ENCODE measurements around the gene C2orf81. TPM values are rescaled to one million over a fixed set of nuclear protein-coding genes. Genes with fewer than 3 reads are reported as not detected.

Gene C2orf81
- total RNA-seq, 6 experiments from 2014 or later, result 0.53 to 2.3 (median 1.4) TPM

DNA sequence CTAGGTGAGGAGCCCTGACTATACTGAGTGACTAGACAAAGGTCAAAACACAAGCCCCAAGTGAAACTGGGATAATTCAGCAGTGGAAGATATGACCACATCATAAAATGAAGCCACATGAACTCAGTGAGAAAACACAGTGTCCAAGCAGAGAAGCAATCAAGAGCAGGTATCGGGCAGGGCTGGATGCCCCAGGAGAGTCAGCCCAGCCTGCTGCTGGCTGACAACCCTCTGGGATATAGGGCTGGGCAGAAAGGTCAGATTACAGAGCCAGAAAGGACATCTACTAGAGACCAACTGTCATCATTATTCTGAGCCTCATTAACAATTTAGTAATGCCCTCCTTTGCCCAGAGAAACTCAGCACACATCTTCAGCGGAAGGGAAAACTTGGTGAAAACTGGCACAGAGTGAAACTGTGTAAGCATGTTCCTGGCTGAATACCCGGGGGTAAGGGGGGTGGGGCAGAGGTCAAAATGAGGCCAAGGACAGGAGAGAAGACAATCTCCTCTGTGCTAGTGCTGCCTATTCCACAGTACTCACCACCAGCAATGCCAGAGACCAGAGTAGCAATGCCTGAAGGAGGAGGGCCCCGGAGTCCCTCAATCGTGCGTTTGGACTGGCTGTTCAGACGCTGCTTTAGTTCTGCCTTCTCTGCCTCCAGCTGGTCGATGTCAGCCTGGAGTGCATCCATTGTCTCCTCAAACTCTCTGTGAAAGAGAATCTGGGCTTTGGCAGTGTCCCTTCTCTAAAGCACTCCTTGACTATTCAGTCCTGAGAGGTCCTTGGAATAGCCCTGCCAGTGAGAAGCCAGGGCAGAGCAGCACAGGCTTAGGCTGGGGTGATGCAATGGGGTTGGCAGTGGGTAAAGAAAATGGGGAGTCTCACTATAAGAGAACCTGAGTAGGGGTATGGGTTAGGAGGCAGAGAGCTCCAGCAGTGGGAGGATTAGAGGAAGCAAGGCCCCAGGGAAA is 56.6 kb downstream of the C2orf81 start:
- no peak for TF ChIP-seq CTCF (IDR thresholded peaks at IDR 0.05)
- H3K36me3 Mint-ChIP-seq (ENCODE audit: low read depth), result peaks cover 41% of the 10 kb centered on the region
- peaks cover 1% of the 10 kb centered on the region for H3K27me3 Mint-ChIP-seq (ENCODE audit: insufficient read depth)
- DNase-seq, result no peak
- no peaks in the 10 kb centered on the region for H3K4me1 Mint-ChIP-seq (ENCODE audit: low read depth)
- 0 out of 2 replicates have a peak overlapping the region, but pooled peaks have one; percentile 16 for H3K27ac Mint-ChIP-seq
- no peak overlapping the region for H3K4me3 Mint-ChIP-seq
- H3K9me3 Mint-ChIP-seq, result no peaks in the 10 kb centered on the region

Other genes with a start within 250 kb of the C2orf81 start
- gene MOB1A, start 242.7 kb downstream of the C2orf81 start, total RNA-seq (2021; fragmentation: NEBNext Ultra II Directional; extraction: Animal tissue kit (Norgen Biotek cat#: 25700)), result 100 to 1,000 TPM in 5 of 6 experiments, 10 to 100 TPM in 1; 95.4 to 121 (median 112) TPM
- 10 to 100 TPM; 75.3 to 99.6 (median 85.1) TPM for gene MTHFD2, start 223.0 kb downstream of the C2orf81 start, total RNA-seq (2021; fragmentation: NEBNext Ultra II Directional; extraction: Animal tissue kit (Norgen Biotek cat#: 25700))
- gene SLC4A5, start 78.2 kb downstream of the C2orf81 start, total RNA-seq (2021; fragmentation: NEBNext Ultra II Directional; extraction: Animal tissue kit (Norgen Biotek cat#: 25700)), result under 1 TPM in 3 of 6 experiments, not detected in 3; 0.19 to 0.40 (median 0.31) TPM
- gene DCTN1, start 41.3 kb downstream of the C2orf81 start, total RNA-seq (2021; fragmentation: NEBNext Ultra II Directional; extraction: Animal tissue kit (Norgen Biotek cat#: 25700)), result 100 to 1,000 TPM; 222 to 286 (median 236) TPM
- 10 to 100 TPM; 30.7 to 37.7 (median 33.4) TPM for gene WDR54, start 111 bp upstream of the C2orf81 start, total RNA-seq (2021; fragmentation: NEBNext Ultra II Directional; extraction: Animal tissue kit (Norgen Biotek cat#: 25700))
- gene RTKN, start 20.3 kb upstream of the C2orf81 start, total RNA-seq (2021; fragmentation: NEBNext Ultra II Directional; extraction: Animal tissue kit (Norgen Biotek cat#: 25700)), result 10 to 100 TPM; 12.7 to 14.8 (median 13.6) TPM
- gene INO80B, start 33.5 kb upstream of the C2orf81 start, total RNA-seq (2021; fragmentation: NEBNext Ultra II Directional; extraction: Animal tissue kit (Norgen Biotek cat#: 25700)), result 10 to 100 TPM; 18.4 to 26.9 (median 21.4) TPM
- 10 to 100 TPM; 51.0 to 73.1 (median 56.7) TPM for gene WBP1, start 36.8 kb upstream of the C2orf81 start, total RNA-seq (2021; fragmentation: NEBNext Ultra II Directional; extraction: Animal tissue kit (Norgen Biotek cat#: 25700))
- 10 to 100 TPM; 51.4 to 68.9 (median 62.5) TPM for gene MOGS, start 43.8 kb upstream of the C2orf81 start, total RNA-seq (2021; fragmentation: NEBNext Ultra II Directional; extraction: Animal tissue kit (Norgen Biotek cat#: 25700))
- gene MRPL53, start 51.1 kb upstream of the C2orf81 start, total RNA-seq (2021; fragmentation: NEBNext Ultra II Directional; extraction: Animal tissue kit (Norgen Biotek cat#: 25700)), result 100 to 1,000 TPM in 2 of 6 experiments, 10 to 100 TPM in 4; 74.5 to 120 (median 97.7) TPM
- 10 to 100 TPM in 4 of 6 experiments, 1 to 10 TPM in 2; 8.5 to 11.1 (median 10.2) TPM for gene CCDC142, start 61.4 kb upstream of the C2orf81 start, total RNA-seq (2021; fragmentation: NEBNext Ultra II Directional; extraction: Animal tissue kit (Norgen Biotek cat#: 25700))
- gene TTC31, start 61.5 kb upstream of the C2orf81 start, total RNA-seq (2021; fragmentation: NEBNext Ultra II Directional; extraction: Animal tissue kit (Norgen Biotek cat#: 25700)), result 10 to 100 TPM; 14.3 to 17.4 (median 16.7) TPM
- gene LBX2, start 78.0 kb upstream of the C2orf81 start, total RNA-seq (2021; fragmentation: NEBNext Ultra II Directional; extraction: Animal tissue kit (Norgen Biotek cat#: 25700)), result 1 to 10 TPM in 3 of 6 experiments, under 1 TPM in 3; 0.21 to 1.8 (median 1.2) TPM
- gene PCGF1, start 86.1 kb upstream of the C2orf81 start, total RNA-seq (2021; fragmentation: NEBNext Ultra II Directional; extraction: Animal tissue kit (Norgen Biotek cat#: 25700)), result 10 to 100 TPM; 26.0 to 33.8 (median 29.3) TPM
- gene TLX2, start 92.8 kb upstream of the C2orf81 start, total RNA-seq (2021; fragmentation: NEBNext Ultra II Directional; extraction: Animal tissue kit (Norgen Biotek cat#: 25700)), result under 1 TPM; 0.17 to 0.31 (median 0.21) TPM
- under 1 TPM in 2 of 6 experiments, not detected in 4; 0.14 to 0.40 TPM for gene DQX1, start 104.6 kb upstream of the C2orf81 start, total RNA-seq (2021; fragmentation: NEBNext Ultra II Directional; extraction: Animal tissue kit (Norgen Biotek cat#: 25700))
- gene AUP1, start 108.1 kb upstream of the C2orf81 start, total RNA-seq (2021; fragmentation: NEBNext Ultra II Directional; extraction: Animal tissue kit (Norgen Biotek cat#: 25700)), result 100 to 1,000 TPM in 2 of 6 experiments, 10 to 100 TPM in 4; 81.0 to 119 (median 94.6) TPM
- 10 to 100 TPM; 29.7 to 43.3 (median 33.6) TPM for gene HTRA2, start 108.3 kb upstream of the C2orf81 start, total RNA-seq (2021; fragmentation: NEBNext Ultra II Directional; extraction: Animal tissue kit (Norgen Biotek cat#: 25700))
- gene LOXL3, start 132.3 kb upstream of the C2orf81 start, total RNA-seq (2021; fragmentation: NEBNext Ultra II Directional; extraction: Animal tissue kit (Norgen Biotek cat#: 25700)), result 10 to 100 TPM; 59.4 to 76.5 (median 64.1) TPM
- gene DOK1, start 133.1 kb upstream of the C2orf81 start, total RNA-seq (2021; fragmentation: NEBNext Ultra II Directional; extraction: Animal tissue kit (Norgen Biotek cat#: 25700)), result 10 to 100 TPM; 17.3 to 38.4 (median 31.5) TPM
- gene M1AP, start 226.7 kb upstream of the C2orf81 start, total RNA-seq (2021; fragmentation: NEBNext Ultra II Directional; extraction: Animal tissue kit (Norgen Biotek cat#: 25700)), result under 1 TPM in 5 of 6 experiments, not detected in 1; 0.14 to 0.38 (median 0.17) TPM
- 10 to 100 TPM; 12.5 to 16.5 (median 14.4) TPM for gene SEMA4F, start 232.6 kb upstream of the C2orf81 start, total RNA-seq (2021; fragmentation: NEBNext Ultra II Directional; extraction: Animal tissue kit (Norgen Biotek cat#: 25700))